ENCODE data around the gene WDR55. TPM values are rescaled to one million over a fixed set of nuclear protein-coding genes. Genes with fewer than 3 reads are reported as not detected.

Gene WDR55
- total RNA-seq (2021; ENCODE audit: unreplicated experiment) (49.2 TPM), Bru-seq, nascent RNA (percentile 90 among the genes with signal in this experiment), BruChase-seq, experiment 1, labeled RNA remaining after a 2-hour chase (percentile 95 among the genes with signal in this experiment), BruChase-seq, experiment 2, labeled RNA remaining after a 6-hour chase (percentile 96 among the genes with signal in this experiment)
- 34.0 TPM for polyA plus RNA-seq (2012; ENCODE audit: insufficient read length)
- long read RNA-seq, full-length matches to known transcripts: 78 of 170 reads
- long read RNA-seq, partial matches to known transcripts: 15 of 170 reads
- long read RNA-seq, other reads (novel, unspliced or antisense): 77 of 170 reads

- peak; percentile 69 for DNase-seq (ENCODE audit: low read depth, low spot score)
- POLR2A ChIA-PET: interaction anchor here (0.6 to 0.7 kb wide), 2 partner anchors 97 to 99 kb away, joined by 8 to 9 read pairs; no protein-coding TSS in a partner anchor
- H3K4me1 ChIP-seq (ENCODE audit: control insufficient read depth, insufficient read depth, low read length): peaks cover 3% of the 10 kb centered on the region; the same call in 1 of the 2 replicates
Measured at GRCh38 chr5:140664359-140665119, at the start of gene WDR55. Gene WDR55 (plus strand): TSS chr5:140664904. CDS start chr5:140664913, 9 bp downstream.

More at GRCh38 chr5:140664359-140665119, at the start of gene WDR55:
- CTCF ChIA-PET: interaction anchor here (0.6 kb wide), 1 partner anchor 54 kb away, joined by 6 read pairs; no protein-coding TSS in a partner anchor
- H3K27ac ChIP-seq (ENCODE audit: low read length): peak within 1 kb of the TSS; percentile 97
- intact Hi-C loops (cut with micrococcal nuclease; ENCODE audit: unreplicated experiment) (no loop called here), in situ Hi-C loops (cut with HindIII; ENCODE audit: low pct_unique_long_range_greater_than_20kb, low sequenced_read_pairs) (no loop called here)
- peaks cover 13% of the 10 kb centered on the region for H3K36me3 ChIP-seq (ENCODE audit: control insufficient read depth, insufficient read depth, low read length)
- peak; percentile 93 for TF ChIP-seq POLR2AphosphoS5 (IDR thresholded peaks at IDR 0.05; ENCODE audit: low read depth, low read length)
- peak; percentile 56 for TF ChIP-seq TCF7L2 (IDR thresholded peaks at IDR 0.05; ENCODE audit: low read depth, low read length)
- peak; percentile 86; the same call in 1 of the 2 replicates for TF ChIP-seq SIN3A (IDR thresholded peaks at IDR 0.05; ENCODE audit: borderline replicate concordance, insufficient read depth, low read depth, low read length)
- TF ChIP-seq REST (IDR thresholded peaks at IDR 0.05; ENCODE audit: insufficient read depth in 1 of 2, low read depth in 2 of 2, low read length in 1 of 2): 0 out of 4 replicates have a peak, but pooled peaks of 1 of the 2 experiments have one; percentile 41
- TF ChIP-seq CTCF (IDR thresholded peaks at IDR 0.05): no peak
- H3K27me3 ChIP-seq (ENCODE audit: control insufficient read depth, insufficient read depth, low read length): no peaks in the 10 kb centered on the region
- no peaks in the 10 kb centered on the region for H3K9me3 ChIP-seq (ENCODE audit: control insufficient read depth, insufficient read depth, low read depth, low read length)
- H3K4me3 ChIP-seq (ENCODE audit: low read depth in 2 of 2, low read length in 2 of 2): peak within 1 kb of the TSS; percentile 94 to 96
- TSS peak; percentile 99 for BruUV-seq (replicated peaks)
- peak; percentile 99 for ATAC-seq

Measured in Panc1 (cell line).